ENCODE results near the gene ARPC5.

ARPC5 gene

DNA sequence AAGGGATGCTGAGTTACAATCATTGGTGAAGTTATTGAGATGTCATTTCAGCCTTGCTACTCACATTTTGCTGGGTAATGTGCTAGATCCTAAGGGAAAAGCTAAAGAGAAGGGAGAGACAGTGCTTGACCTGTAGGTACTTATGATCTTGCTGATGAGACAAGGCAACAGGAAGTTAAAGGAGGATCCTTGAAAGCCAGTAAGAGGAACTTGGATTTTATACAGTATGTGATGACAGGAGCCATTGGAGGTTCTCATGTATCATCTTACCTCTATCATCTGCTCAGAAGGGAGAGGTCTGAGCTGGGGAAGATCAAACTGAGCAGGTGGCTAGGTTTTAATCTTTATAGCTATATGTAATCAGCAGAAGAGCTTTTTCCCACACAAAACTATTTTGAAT is 11.2 kb upstream of the ARPC5 start:
- no peaks in the 10 kb centered on the region for H3K4me1 ChIP-seq (ENCODE audit: insufficient read depth, poor library complexity, severe bottlenecking)
- no peaks in the 10 kb centered on the region for H3K36me3 ChIP-seq (ENCODE audit: low read depth)
- ATAC-seq (ENCODE audit: low read depth) = no peak
- no peaks in the 10 kb centered on the region for H3K9me3 ChIP-seq (ENCODE audit: severe bottlenecking)
- peaks cover 3% of the 10 kb centered on the region for H3K27me3 ChIP-seq (ENCODE audit: insufficient read depth, poor library complexity, severe bottlenecking)
- H3K27ac ChIP-seq (ENCODE audit: poor library complexity, severe bottlenecking) = no peak overlapping the region
- H3K4me3 ChIP-seq (ENCODE audit: severe bottlenecking) = no peak overlapping the region
- no peak for DNase-seq (ENCODE audit: low spot score)
- TF ChIP-seq, protein P1, sequence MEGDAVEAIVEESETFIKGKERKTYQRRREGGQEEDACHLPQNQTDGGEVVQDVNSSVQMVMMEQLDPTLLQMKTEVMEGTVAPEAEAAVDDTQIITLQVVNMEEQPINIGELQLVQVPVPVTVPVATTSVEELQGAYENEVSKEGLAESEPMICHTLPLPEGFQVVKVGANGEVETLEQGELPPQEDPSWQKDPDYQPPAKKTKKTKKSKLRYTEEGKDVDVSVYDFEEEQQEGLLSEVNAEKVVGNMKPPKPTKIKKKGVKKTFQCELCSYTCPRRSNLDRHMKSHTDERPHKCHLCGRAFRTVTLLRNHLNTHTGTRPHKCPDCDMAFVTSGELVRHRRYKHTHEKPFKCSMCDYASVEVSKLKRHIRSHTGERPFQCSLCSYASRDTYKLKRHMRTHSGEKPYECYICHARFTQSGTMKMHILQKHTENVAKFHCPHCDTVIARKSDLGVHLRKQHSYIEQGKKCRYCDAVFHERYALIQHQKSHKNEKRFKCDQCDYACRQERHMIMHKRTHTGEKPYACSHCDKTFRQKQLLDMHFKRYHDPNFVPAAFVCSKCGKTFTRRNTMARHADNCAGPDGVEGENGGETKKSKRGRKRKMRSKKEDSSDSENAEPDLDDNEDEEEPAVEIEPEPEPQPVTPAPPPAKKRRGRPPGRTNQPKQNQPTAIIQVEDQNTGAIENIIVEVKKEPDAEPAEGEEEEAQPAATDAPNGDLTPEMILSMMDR (IDR thresholded peaks at IDR 0.05; ENCODE audit: poor library complexity, severe bottlenecking) = no peak

DNA sequence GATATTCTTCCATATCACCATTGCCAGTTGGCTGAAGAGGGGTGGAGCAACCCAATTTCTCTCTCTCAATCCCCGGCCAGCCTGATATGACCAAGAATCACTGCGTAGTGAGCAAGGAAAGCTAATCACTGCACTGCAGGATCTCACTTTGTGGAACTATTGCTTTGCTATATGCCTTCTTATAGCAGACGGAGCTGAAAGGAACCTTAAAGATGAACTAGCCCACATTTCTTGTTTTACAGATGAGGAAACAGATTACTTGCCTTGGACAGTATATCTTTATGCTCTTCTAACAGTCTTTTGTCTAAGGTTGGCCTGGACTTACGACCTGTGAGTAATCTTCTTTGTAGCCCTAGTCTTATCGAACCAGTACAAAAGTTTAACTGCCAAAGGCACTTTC is 9.9 kb upstream of the ARPC5 start:
- ATAC-seq (ENCODE audit: low read depth) (no peak), DNase-seq (ENCODE audit: low spot score) (no peak)
- Histone ChIP-seq H3K9me3 (ENCODE audit: severe bottlenecking) (no peaks in the 10 kb centered on the region), H3K4me1 (ENCODE audit: insufficient read depth, poor library complexity, severe bottlenecking) (no peaks in the 10 kb centered on the region), H3K36me3 (ENCODE audit: low read depth) (no peaks in the 10 kb centered on the region), H3K4me3 (ENCODE audit: severe bottlenecking) (no peak overlapping the region), H3K27me3 (ENCODE audit: insufficient read depth, poor library complexity, severe bottlenecking) (peaks cover 3% of the 10 kb centered on the region), H3K27ac (ENCODE audit: poor library complexity, severe bottlenecking) (no peak overlapping the region)
- TF ChIP-seq, protein P1 (IDR thresholded peaks at IDR 0.05; ENCODE audit: poor library complexity, severe bottlenecking) = no peak

DNA sequence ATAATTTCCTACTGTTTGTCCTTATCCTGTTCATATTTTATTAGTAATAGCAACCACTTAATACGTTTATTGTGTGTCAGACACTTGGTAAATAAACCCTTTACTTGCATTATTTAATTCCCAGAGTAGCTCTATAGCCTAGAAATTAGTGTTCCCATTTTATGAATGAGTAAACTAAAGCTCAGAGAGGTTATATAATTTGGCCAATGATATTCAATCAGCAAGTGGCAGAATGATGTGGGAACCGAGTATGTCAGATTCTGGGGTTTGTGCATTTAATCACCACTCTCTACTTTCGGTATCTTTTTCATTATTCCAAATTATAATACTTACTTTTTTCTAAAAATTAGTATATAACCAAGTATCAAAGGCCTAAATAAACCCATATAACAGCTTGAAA is 6.6 kb upstream of the ARPC5 start:
- TF ChIP-seq, protein P1 (IDR thresholded peaks at IDR 0.05; ENCODE audit: poor library complexity, severe bottlenecking) = no peak

DNA sequence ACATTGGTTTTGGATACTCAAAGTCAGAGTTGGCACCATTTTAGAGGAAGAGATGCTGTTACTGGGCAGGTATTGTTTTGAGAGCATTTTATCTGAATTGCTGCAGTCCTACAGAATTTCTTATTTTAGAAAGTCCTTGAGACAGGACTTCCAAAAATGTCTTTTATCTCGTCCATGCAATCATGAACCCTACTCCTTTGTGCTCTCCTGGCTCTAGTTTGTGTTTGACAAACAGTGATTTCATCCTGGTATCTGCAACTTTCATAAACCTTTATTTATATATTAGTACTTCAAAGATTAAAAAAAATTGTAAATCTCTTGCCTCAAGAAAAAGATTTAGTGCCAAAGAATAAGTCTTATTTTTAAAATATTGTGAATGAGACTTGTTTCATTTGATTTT is 4.6 kb upstream of the ARPC5 start:
- DNase-seq (ENCODE audit: low spot score) (no peak), ATAC-seq (ENCODE audit: low read depth) (no peak)
- no peaks in the 10 kb centered on the region for H3K27me3 ChIP-seq (ENCODE audit: insufficient read depth, poor library complexity, severe bottlenecking)
- H3K9me3 ChIP-seq (ENCODE audit: severe bottlenecking) = no peaks in the 10 kb centered on the region
- no peaks in the 10 kb centered on the region for H3K4me1 ChIP-seq (ENCODE audit: insufficient read depth, poor library complexity, severe bottlenecking)
- no peak overlapping the region for H3K4me3 ChIP-seq (ENCODE audit: severe bottlenecking)
- H3K27ac ChIP-seq (ENCODE audit: poor library complexity, severe bottlenecking) = no peak overlapping the region
- no peaks in the 10 kb centered on the region for H3K36me3 ChIP-seq (ENCODE audit: low read depth)
- TF ChIP-seq, protein P1 (IDR thresholded peaks at IDR 0.05; ENCODE audit: poor library complexity, severe bottlenecking) = no peak

More for the DNA sequence above, 6.6 kb upstream of the ARPC5 start:
- Histone ChIP-seq H3K4me1 (ENCODE audit: insufficient read depth, poor library complexity, severe bottlenecking) (no peaks in the 10 kb centered on the region), H3K4me3 (ENCODE audit: severe bottlenecking) (no peak overlapping the region), H3K27me3 (ENCODE audit: insufficient read depth, poor library complexity, severe bottlenecking) (no peaks in the 10 kb centered on the region), H3K27ac (ENCODE audit: poor library complexity, severe bottlenecking) (no peak overlapping the region), H3K36me3 (ENCODE audit: low read depth) (no peaks in the 10 kb centered on the region), H3K9me3 (ENCODE audit: severe bottlenecking) (no peaks in the 10 kb centered on the region)
- ATAC-seq (ENCODE audit: low read depth) = no peak
- DNase-seq (ENCODE audit: low spot score) = no peak

DNA sequence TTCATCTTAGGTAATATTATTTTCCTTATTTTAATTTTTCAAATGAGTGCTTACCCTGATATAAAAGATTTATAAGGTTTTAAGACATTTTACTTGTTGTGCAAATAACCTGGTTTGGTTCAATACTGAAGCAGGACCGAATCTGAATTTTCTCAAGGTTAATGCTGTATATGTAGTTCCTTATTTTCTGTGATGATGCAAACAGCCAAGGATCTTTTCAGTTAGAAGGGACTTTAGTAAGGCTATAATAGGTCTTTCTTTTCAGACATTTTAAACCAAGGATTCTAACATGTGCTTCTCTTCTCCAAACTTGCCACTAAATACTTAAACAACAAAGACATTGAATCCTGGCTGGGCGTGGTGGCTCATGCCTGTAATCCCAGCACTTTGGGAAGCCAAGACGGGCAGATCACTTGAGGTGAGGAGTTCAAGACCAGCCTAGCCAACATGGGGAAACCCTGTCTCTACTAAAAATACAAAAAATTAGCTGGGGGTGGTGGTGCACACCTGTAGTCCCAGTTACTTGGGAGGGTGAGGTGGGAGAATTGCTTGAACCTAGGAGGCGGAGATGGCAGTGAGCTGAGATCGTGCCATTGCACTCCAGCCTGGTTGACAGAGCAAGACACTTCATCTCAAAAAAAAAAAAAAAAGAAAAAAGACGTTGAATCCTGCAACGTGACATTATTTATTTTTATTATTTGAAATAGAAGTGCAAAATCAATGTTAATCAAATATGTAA is 3.2 kb upstream of the ARPC5 start:
- ATAC-seq (ENCODE audit: low read depth) (no peak), DNase-seq (ENCODE audit: low spot score) (no peak)
- no peaks in the 10 kb centered on the region for H3K4me1 ChIP-seq (ENCODE audit: insufficient read depth, poor library complexity, severe bottlenecking)
- TF ChIP-seq, protein P1 (IDR thresholded peaks at IDR 0.05; ENCODE audit: poor library complexity, severe bottlenecking) = no peak
- peaks cover 3% of the 10 kb centered on the region; the same call in 1 of the 2 replicates for H3K36me3 ChIP-seq (ENCODE audit: low read depth)
- H3K9me3 ChIP-seq (ENCODE audit: severe bottlenecking) = no peaks in the 10 kb centered on the region
- no peak overlapping the region for H3K27ac ChIP-seq (ENCODE audit: poor library complexity, severe bottlenecking)
- H3K27me3 ChIP-seq (ENCODE audit: insufficient read depth, poor library complexity, severe bottlenecking) = no peaks in the 10 kb centered on the region
- no peak overlapping the region for H3K4me3 ChIP-seq (ENCODE audit: severe bottlenecking)

Data from RWPE2 (cell line).